MM.1S (cell line): Measurements from ENCODE around the gene MYO10.

Source experiments
- CTCF ChIP-seq: fragments of 300-600 bp; sonication (generic); IDR thresholded peaks from 2 replicates; pipeline ENCODE4 v1.5.1; 2016; ENCODE audit warnings: antibody characterized with exemption, low read length, mixed read lengths
- EZH2 ChIP-seq: fragments of 300-600 bp; sonication (generic); optimal IDR thresholded peaks from 2 replicates; pipeline ENCODE3; 2017; ENCODE audit warnings: low read depth, mild to moderate bottlenecking, antibody characterized with exemption, low read length, mixed read lengths

DNA sequence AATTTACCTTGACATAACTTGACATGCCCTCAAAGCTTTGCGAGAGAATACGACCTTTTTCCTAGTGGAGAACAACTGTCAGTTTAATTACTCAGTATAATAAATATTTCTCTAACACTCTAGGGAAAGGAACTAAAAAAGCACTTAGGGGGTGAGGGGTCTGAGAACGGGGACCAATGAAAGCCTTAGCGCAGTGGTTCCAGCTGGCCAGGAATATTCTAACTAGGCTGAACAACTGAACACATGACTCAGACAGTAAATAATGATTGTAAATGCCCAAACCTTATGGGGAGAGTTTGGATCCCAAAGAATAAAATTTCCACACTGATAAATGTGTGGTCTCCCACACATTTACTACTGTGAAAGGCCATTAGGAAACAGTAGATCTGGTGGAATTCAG is 14.9 kb downstream of the MYO10 start:
- TF ChIP-seq EZH2, result no peak
- TF ChIP-seq CTCF, result no peak
